ENCODE results near the gene GOLGA1. TPM values are rescaled to one million over a fixed set of nuclear protein-coding genes. Genes with fewer than 3 reads are reported as not detected.
A peak's percentile ranks its signal among the peaks of the same experiment; 100 is the strongest.

GOLGA1 gene
- total and polyA plus RNA-seq, 2 of the 13 experiments (the other 11 are each of a cell fraction or from before 2014, with no cell fraction given) = 12.7 to 15.9 TPM

- peak; percentile 52; the same call in 1 of the 2 replicates for TF ChIP-seq UBTF (CRISPR knock-in tag; IDR thresholded peaks at IDR 0.05)
- 0 out of 2 replicates have a peak, but pooled peaks have one; percentile 16 for TF ChIP-seq YEATS2 (CRISPR knock-in tag; IDR thresholded peaks at IDR 0.05; ENCODE audit: borderline replicate concordance)
- 0 out of 2 replicates have a peak, but pooled peaks have one; percentile 10 for TF ChIP-seq MYC (CRISPR knock-in tag; IDR thresholded peaks at IDR 0.05; ENCODE audit: borderline replicate concordance)
- TF ChIP-seq MAF1 (CRISPR knock-in tag; IDR thresholded peaks at IDR 0.05; ENCODE audit: borderline replicate concordance) = 0 out of 2 replicates have a peak, but pooled peaks have one; percentile 7
- 0 out of 2 replicates have a peak, but pooled peaks have one; percentile 75 for TF ChIP-seq ZNF337 (CRISPR knock-in tag; IDR thresholded peaks at IDR 0.05; ENCODE audit: borderline replicate concordance, low read depth)
- TF ChIP-seq ZFX (CRISPR knock-in tag; IDR thresholded peaks at IDR 0.05; ENCODE audit: low read depth) = peak; percentile 5; the same call in 1 of the 2 replicates
- peak; percentile 10; the same call in 1 of the 2 replicates for TF ChIP-seq PAXIP1 (CRISPR knock-in tag; conservative IDR thresholded peaks at IDR 0.05)
- TF ChIP-seq JUN (CRISPR knock-in tag; IDR thresholded peaks at IDR 0.05) = 0 out of 2 replicates have a peak, but pooled peaks have one; percentile 7
- 0 out of 2 replicates have a peak, but pooled peaks have one; percentile 57 for TF ChIP-seq ZNF737 (CRISPR knock-in tag; IDR thresholded peaks at IDR 0.05; ENCODE audit: borderline replicate concordance)
- TF ChIP-seq NCOA1 (CRISPR knock-in tag; IDR thresholded peaks at IDR 0.05) = no peak
- TF ChIP-seq GZF1 (CRISPR knock-in tag; IDR thresholded peaks at IDR 0.05) = no peak
- no peak for TF ChIP-seq RARG (CRISPR knock-in tag; IDR thresholded peaks at IDR 0.05; ENCODE audit: low read depth)
- no peak for TF ChIP-seq MXD4 (CRISPR knock-in tag; IDR thresholded peaks at IDR 0.05)
- 0 out of 2 replicates have a peak, but pooled peaks have one; percentile 14 for TF ChIP-seq IRX3 (CRISPR knock-in tag; IDR thresholded peaks at IDR 0.05; ENCODE audit: borderline replicate concordance, low read depth)
- 0 out of 2 replicates have a peak, but pooled peaks have one; percentile 38 for TF ChIP-seq CHCHD3 (CRISPR knock-in tag; IDR thresholded peaks at IDR 0.05)
- no peak for TF ChIP-seq JDP2 (CRISPR knock-in tag; IDR thresholded peaks at IDR 0.05; ENCODE audit: borderline replicate concordance)
- TF ChIP-seq ZNF296 (CRISPR knock-in tag; conservative IDR thresholded peaks at IDR 0.05) = 0 out of 2 replicates have a peak, but pooled peaks have one; percentile 79
- peak; percentile 47; the same call in 1 of the 2 replicates for TF ChIP-seq ZBTB20 (CRISPR knock-in tag; IDR thresholded peaks at IDR 0.05; ENCODE audit: borderline replicate concordance, low read depth)
- TF ChIP-seq CENPT (CRISPR knock-in tag; IDR thresholded peaks at IDR 0.05; ENCODE audit: low read depth) = 0 out of 2 replicates have a peak, but pooled peaks have one; percentile 18
- TF ChIP-seq MEF2D (CRISPR knock-in tag; IDR thresholded peaks at IDR 0.05) = 0 out of 2 replicates have a peak, but pooled peaks have one; percentile 11
- no peak for TF ChIP-seq CENPBD1 (CRISPR knock-in tag; IDR thresholded peaks at IDR 0.05; ENCODE audit: borderline replicate concordance, low read depth)
- no peak for TF ChIP-seq ASH2L (IDR thresholded peaks at IDR 0.05; ENCODE audit: insufficient read length, low read depth, low read length)
- TF ChIP-seq ZNF34 (CRISPR knock-in tag; IDR thresholded peaks at IDR 0.05; ENCODE audit: borderline replicate concordance) = 0 out of 2 replicates have a peak, but pooled peaks have one; percentile 5
Measured at GRCh38 chr9:124869466-124869985, 71.4 kb downstream of the GOLGA1 start (continued).

Data from HepG2 (cell line).